Astrocyte of the cerebellum (primary cell): ENCODE measurements around the gene MKLN1.

Experiments
- DNase-seq: peaks from one replicate; pipeline ENCODE4 v3.0.0-alpha.2; 2011; ENCODE audit warnings: low read depth
- H3K4me3 ChIP-seq: 2 replicates; pipeline ENCODE4 v1.5.1; 2011; ENCODE audit warnings: mild to moderate bottlenecking, low read depth, low read length, moderate library complexity
- in situ Hi-C: cut with HindIII; loops from 2 replicates; pipeline ENCODE4 v1.10.0; 2017; ENCODE audit warnings: low sequenced_read_pairs
- TF ChIP-seq, protein P1 (sequence below): IDR thresholded peaks from 2 replicates; pipeline ENCODE4 v1.5.1; 2012; ENCODE audit warnings: low read length, low read depth, moderate library complexity, mild to moderate bottlenecking; ENCODE audit errors: missing control alignments

Gene MKLN1

DNA sequence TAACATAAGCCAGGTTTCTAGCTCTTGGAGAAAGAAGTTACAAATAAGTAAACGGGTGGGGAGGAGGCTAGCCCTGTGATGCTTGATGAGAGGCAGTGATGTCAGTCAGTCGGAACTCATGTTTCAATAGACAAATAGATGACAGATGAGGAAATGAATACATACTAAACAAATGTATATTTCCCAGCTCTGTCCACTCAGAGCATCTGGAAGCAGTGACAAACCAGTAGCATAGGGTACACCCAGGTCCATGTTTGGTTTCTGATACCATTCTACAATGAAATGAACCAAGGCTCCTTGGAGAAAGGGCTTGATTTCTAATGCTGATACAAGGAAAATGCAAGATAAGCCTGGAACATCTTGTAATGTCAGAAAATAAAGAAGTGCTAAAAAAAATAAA is 198.1 kb downstream of the MKLN1 start:
- no peak for DNase-seq
- TF ChIP-seq, protein P1, sequence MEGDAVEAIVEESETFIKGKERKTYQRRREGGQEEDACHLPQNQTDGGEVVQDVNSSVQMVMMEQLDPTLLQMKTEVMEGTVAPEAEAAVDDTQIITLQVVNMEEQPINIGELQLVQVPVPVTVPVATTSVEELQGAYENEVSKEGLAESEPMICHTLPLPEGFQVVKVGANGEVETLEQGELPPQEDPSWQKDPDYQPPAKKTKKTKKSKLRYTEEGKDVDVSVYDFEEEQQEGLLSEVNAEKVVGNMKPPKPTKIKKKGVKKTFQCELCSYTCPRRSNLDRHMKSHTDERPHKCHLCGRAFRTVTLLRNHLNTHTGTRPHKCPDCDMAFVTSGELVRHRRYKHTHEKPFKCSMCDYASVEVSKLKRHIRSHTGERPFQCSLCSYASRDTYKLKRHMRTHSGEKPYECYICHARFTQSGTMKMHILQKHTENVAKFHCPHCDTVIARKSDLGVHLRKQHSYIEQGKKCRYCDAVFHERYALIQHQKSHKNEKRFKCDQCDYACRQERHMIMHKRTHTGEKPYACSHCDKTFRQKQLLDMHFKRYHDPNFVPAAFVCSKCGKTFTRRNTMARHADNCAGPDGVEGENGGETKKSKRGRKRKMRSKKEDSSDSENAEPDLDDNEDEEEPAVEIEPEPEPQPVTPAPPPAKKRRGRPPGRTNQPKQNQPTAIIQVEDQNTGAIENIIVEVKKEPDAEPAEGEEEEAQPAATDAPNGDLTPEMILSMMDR = no peak
- in situ Hi-C loops = no loop called here
- H3K4me3 ChIP-seq = no peak overlapping the region

DNA sequence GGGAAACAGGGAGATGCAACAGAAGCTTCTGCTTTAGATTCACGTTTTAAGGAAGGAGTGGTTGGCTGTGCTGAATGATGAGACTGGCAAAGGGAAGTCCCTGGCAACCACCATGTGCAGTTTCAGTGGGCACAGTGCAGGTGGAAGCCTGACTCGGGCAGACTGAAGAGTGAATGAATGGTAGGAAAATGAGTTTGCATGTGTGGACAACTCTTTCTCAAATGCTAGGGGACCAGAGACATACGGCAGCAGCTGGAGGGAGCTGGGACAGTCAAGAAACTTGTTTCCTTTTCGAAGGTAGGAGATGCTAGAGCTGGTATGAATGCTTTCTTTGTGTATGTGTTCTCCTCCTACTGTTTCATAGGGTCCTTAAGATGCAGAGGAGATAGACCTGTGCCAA is 199.8 kb downstream of the MKLN1 start:
- H3K4me3 ChIP-seq = no peak overlapping the region
- TF ChIP-seq, protein P1 = no peak
- in situ Hi-C loops = no loop called here
- DNase-seq = no peak

DNA sequence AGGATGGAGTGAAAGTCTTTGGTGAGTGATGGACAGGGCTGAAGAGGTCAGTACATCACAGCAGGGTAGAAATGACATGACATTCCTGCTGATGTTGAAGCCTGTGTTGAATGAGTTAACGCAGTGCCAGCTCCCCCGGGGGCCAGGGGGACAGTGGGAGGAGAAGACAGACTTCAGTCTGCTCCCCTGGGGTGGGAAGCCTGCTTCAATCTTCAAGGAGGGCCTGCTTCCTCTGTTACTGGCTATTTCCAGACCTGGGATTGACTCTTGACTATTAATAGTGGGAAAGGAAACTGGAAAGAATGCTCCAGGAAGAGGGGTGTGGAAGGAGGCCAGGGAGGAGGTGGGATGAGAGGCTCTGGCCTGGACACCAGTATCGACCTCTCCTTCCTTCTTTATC is 201.5 kb downstream of the MKLN1 start:
- TF ChIP-seq, protein P1 = no peak
- in situ Hi-C loops = no loop called here
- DNase-seq = no peak
- H3K4me3 ChIP-seq = no peak overlapping the region

DNA sequence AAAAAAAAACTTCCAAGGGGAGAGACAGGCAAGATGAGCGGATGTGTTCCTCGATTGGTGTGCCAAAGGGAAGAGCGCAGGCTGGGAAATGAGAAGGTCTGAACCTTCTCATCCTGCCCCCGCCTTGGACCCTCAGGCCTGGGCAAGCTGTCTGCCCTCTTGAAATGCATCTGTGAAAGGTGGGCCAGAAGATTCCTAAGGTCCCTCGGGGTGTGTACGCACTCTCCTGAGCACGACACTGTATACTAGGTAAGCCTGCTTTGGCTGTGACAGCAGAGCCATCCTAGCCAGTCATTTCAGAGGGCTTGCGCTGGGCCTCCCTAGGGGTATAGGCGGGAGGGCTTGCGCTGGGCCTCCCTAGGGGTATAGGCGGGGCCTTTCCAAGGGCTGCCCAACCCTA is 201.9 kb downstream of the MKLN1 start:
- in situ Hi-C loops = no loop called here
- no peak for DNase-seq
- no peak overlapping the region for H3K4me3 ChIP-seq
- TF ChIP-seq, protein P1 = no peak

DNA sequence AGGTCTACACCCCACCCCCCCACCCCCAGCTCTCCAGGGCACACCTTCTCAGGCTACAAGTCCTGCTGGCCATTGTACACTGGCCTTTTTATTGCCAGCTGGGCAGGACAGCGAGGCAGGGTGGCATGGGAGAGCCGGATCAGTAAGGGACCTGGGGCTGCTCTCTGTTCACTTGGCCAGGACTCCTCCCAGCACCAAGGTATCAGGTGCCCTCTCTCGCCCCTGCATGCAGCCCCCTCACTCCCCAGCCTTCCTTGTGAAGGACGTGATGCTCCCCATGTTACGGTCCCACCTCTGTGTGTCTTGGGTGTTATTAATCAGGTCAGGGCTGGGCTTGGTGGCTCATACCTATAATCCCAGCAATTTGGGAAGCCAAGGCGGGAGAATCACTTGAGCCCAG is 202.5 kb downstream of the MKLN1 start:
- no peak for DNase-seq
- TF ChIP-seq, protein P1 = no peak
- no peak overlapping the region for H3K4me3 ChIP-seq
- in situ Hi-C loops = no loop called here

DNA sequence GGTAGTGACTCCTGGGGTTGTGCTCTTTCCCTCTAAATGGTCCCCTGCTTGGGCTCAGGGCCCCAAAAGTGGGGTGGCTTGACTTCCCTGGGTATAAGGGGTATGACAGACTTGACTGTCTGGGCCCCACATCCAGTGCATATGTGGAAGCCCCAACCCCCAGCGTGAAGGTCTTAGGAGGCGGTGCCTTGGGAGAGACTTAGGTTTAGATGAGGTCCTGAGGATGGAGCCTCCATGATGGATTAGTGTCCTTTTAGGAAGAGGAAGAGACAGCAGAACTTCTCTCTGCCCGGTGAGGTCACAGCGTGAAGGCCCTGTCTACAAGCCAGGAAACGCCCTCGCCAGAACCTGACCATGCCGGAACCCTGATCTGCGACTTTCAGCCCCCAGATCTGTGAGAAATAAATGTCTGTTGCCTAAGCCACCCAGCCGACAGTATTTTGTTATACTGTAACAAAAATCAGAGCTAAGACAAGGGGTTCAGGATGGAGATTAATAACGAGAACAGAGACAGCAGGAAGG is 205.0 kb downstream of the MKLN1 start:
- TF ChIP-seq, protein P1 = no peak
- no peak overlapping the region for H3K4me3 ChIP-seq
- no peak for DNase-seq
- in situ Hi-C loops = no loop called here

DNA sequence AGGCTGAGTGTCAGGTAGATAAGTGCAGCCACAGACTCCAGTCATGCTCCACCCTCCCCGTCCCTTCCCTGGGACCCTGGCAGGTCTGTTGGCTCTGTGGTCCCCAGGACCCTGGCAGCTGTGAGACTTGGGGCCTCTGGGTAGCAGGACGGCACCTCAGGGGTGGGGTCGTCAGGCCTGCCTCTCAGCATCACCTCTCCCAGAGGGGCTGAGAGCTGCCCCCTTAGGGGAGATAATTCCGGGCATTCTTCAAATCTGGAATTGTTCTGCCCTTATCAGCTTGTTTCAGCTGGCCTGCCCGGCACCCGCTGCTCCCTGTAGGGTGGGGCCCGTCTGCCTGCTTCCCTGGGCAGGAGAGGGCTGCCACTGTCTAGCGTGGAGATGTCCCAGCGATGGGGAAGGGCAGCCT is 205.5 kb downstream of the MKLN1 start:
- H3K4me3 ChIP-seq = no peak overlapping the region
- in situ Hi-C loops = no loop called here
- TF ChIP-seq, protein P1 = no peak
- no peak for DNase-seq
